Panc1 (cell line): ENCODE measurements around the gene USP15. TPM values are rescaled to one million over a fixed set of nuclear protein-coding genes. Genes with fewer than 3 reads are reported as not detected.

Experiments used
- ATAC-seq: fragments of 200-7000 bp; cut with Tn5 transposase; 2 replicates; pipeline ENCODE4 v1.9.1; 2020; ENCODE audit warnings: mild to moderate bottlenecking, moderate library complexity
- BruUV-seq: library from RNA; stranded (reverse); fragments of 400-500 nt; replicated peaks from 2 replicates; lab custom pipeline; 2021; lab: Mats Ljungman, UMichigan
- CTCF ChIA-PET: fragments of 300-600 bp; sonication (Branson Sonifier 250); formaldehyde crosslinking; loops from one replicate; lab custom pipeline; 2022; ENCODE audit warnings: antibody characterized with exemption; lab: Charles Lee
- POLR2A ChIA-PET: fragments of 300-600 bp; sonication (Branson Sonifier 250); formaldehyde crosslinking; loops from one replicate; lab custom pipeline; 2022; ENCODE audit warnings: antibody characterized with exemption; lab: Charles Lee
- DNase-seq: peaks from one replicate; pipeline ENCODE4 v3.0.0-alpha.2; 2010; ENCODE audit warnings: low read depth, low spot score
- H3K27ac ChIP-seq: 2 replicates; pipeline ENCODE4 v1.5.1; 2011; ENCODE audit warnings: mild to moderate bottlenecking, low read length, inconsistent platforms
- H3K27me3 ChIP-seq: fragments of 200-500 bp; sonication (Bioruptor generic); 2 replicates; pipeline ENCODE4 v1.6.0; 2014; ENCODE audit warnings: low read length, inconsistent platforms; ENCODE audit not compliant: control insufficient read depth, insufficient read depth
- H3K36me3 ChIP-seq: fragments of 200-500 bp; sonication (Bioruptor generic); 2 replicates; pipeline ENCODE4 v1.5.1; 2014; ENCODE audit warnings: inconsistent platforms, mild to moderate bottlenecking, low read length, moderate library complexity; ENCODE audit not compliant: control insufficient read depth, insufficient read depth
- H3K4me1 ChIP-seq: 2 replicates; pipeline ENCODE4 v1.5.1; 2011; ENCODE audit warnings: inconsistent platforms, mild to moderate bottlenecking, low read length, moderate library complexity; ENCODE audit not compliant: control insufficient read depth, insufficient read depth
- H3K4me3 ChIP-seq, 2 experiments: 2 replicates each; pipeline ENCODE4 v1.5.1; 2011 to 2012; ENCODE audit warnings: low read depth in 2 of 2, low read length in 2 of 2, mild to moderate bottlenecking in 2 of 2, inconsistent platforms in 1 of 2, moderate library complexity in 1 of 2
- H3K9me3 ChIP-seq: fragments of 200-500 bp; sonication (Bioruptor generic); 2 replicates; pipeline ENCODE4 v1.5.1; 2014; ENCODE audit warnings: low read depth, mild to moderate bottlenecking, inconsistent platforms, low read length, moderate library complexity; ENCODE audit not compliant: control insufficient read depth, insufficient read depth
- CTCF ChIP-seq: fragments of 450-650 bp; IDR thresholded peaks from 2 replicates; pipeline ENCODE4 v1.5.1; 2017; ENCODE audit warnings: mild to moderate bottlenecking
- POLR2AphosphoS5 ChIP-seq: IDR thresholded peaks from 2 replicates; pipeline ENCODE4 v1.6.1; 2012; ENCODE audit warnings: mild to moderate bottlenecking, low read depth, low read length, moderate library complexity
- REST ChIP-seq, 2 experiments: IDR thresholded peaks; 2 replicates each; pipeline ENCODE4 v1.6.1; 2011 to 2012; ENCODE audit warnings: low read depth in 2 of 2, control low read depth in 1 of 2, low read length in 1 of 2, mild to moderate bottlenecking in 1 of 2, moderate library complexity in 1 of 2; ENCODE audit not compliant: insufficient read depth in 1 of 2
- SIN3A ChIP-seq: IDR thresholded peaks from 2 replicates; pipeline ENCODE4 v1.6.1; 2012; ENCODE audit warnings: low read depth, mild to moderate bottlenecking, low read length, moderate library complexity, borderline replicate concordance; ENCODE audit not compliant: insufficient read depth
- TCF7L2 ChIP-seq: IDR thresholded peaks from 2 replicates; pipeline ENCODE4 v1.6.1; 2011; ENCODE audit warnings: mild to moderate bottlenecking, low read depth, low read length, inconsistent platforms
- in situ Hi-C: cut with HindIII; loops from 2 replicates; pipeline ENCODE4 v1.10.0; 2016; ENCODE audit warnings: low sequenced_read_pairs, low pct_unique_long_range_greater_than_20kb
- intact Hi-C: fragments of 100-400 bp; cut with micrococcal nuclease; formaldehyde crosslinking; loops from one replicate; pipeline ENCODE4 v1.10.0; 2022; ENCODE audit not compliant: unreplicated experiment
- total RNA-seq: library from RNA; stranded (reverse); gene quantifications from one replicate; pipeline ENCODE4 v1.2.1, GENCODE V29; 2021; ENCODE audit not compliant: unreplicated experiment

Gene USP15
- total RNA-seq, 1 experiment from 2014 or later: 35.4 TPM

GRCh38 chr12:62379026-62379722 lies 119.0 kb downstream of the USP15 start:
- H3K9me3 ChIP-seq: no peaks in the 10 kb centered on the region
- ChIA-PET POLR2A (no interaction called here), CTCF (no interaction called here)
- no TSS peak for BruUV-seq
- no peak for ATAC-seq
- no peak overlapping the region for H3K4me3 ChIP-seq
- intact Hi-C loops: no loop called here
- DNase-seq: no peak
- no peak for TF ChIP-seq TCF7L2
- no peak for TF ChIP-seq POLR2AphosphoS5
- no peak for TF ChIP-seq REST (IDR thresholded peaks at IDR 0.05; ENCODE audit: insufficient read depth in 1 of 2, low read depth in 2 of 2, low read length in 1 of 2)
- no peak for TF ChIP-seq SIN3A
- no peak for TF ChIP-seq CTCF
- no peaks in the 10 kb centered on the region; the same call in 1 of the 2 replicates for H3K36me3 ChIP-seq
- in situ Hi-C loops: no loop called here
- no peaks in the 10 kb centered on the region for H3K27me3 ChIP-seq
- no peak overlapping the region for H3K27ac ChIP-seq
- H3K4me1 ChIP-seq: no peaks in the 10 kb centered on the region

GRCh38 chr12:62379723-62380045 lies 119.5 kb downstream of the USP15 start:
- no peak overlapping the region for H3K27ac ChIP-seq
- in situ Hi-C loops: no loop called here
- no peak overlapping the region for H3K4me3 ChIP-seq
- POLR2A ChIA-PET: no interaction called here
- H3K4me1 ChIP-seq: no peaks in the 10 kb centered on the region
- H3K9me3 ChIP-seq: no peaks in the 10 kb centered on the region
- H3K27me3 ChIP-seq: no peaks in the 10 kb centered on the region
- TF ChIP-seq SIN3A (no peak), CTCF (no peak), REST (IDR thresholded peaks at IDR 0.05; ENCODE audit: insufficient read depth in 1 of 2, low read depth in 2 of 2, low read length in 1 of 2) (no peak), POLR2AphosphoS5 (no peak), TCF7L2 (no peak)
- CTCF ChIA-PET: no interaction called here
- no peak for ATAC-seq
- no TSS peak for BruUV-seq
- peaks cover under 1% of the 10 kb centered on the region; the same call in 1 of the 2 replicates for H3K36me3 ChIP-seq
- no peak for DNase-seq
- intact Hi-C loops: no loop called here
